Activated T-helper 17 cell treated with anti-CD3 and anti-CD28 coated beads, Interleukin-2, amount 50 U/mL, for 72 hours (primary cell): ENCODE data around the gene FOSL2. TPM values are rescaled to one million over a fixed set of nuclear protein-coding genes. Genes with fewer than 3 reads are reported as not detected.

Source experiments
- ATAC-seq: fragments of 150-1000 bp; cut with Tn5 transposase; replicated peaks from 2 replicates; pipeline ENCODE4 v1.10.0; 2021; ENCODE audit warnings: mild to moderate bottlenecking, moderate library complexity
- H3K27ac Mint-ChIP-seq: one replicate; pipeline ENCODE4 v1.8.0; 2022; ENCODE audit warnings: mixed read lengths
- H3K27me3 Mint-ChIP-seq: one replicate; pipeline ENCODE4 v1.8.0; 2022; ENCODE audit warnings: mixed read lengths
- H3K36me3 Mint-ChIP-seq: one replicate; pipeline ENCODE4 v1.8.0; 2022; ENCODE audit warnings: low read depth, mild to moderate bottlenecking, mixed read lengths
- H3K4me1 Mint-ChIP-seq: one replicate; pipeline ENCODE4 v1.8.0; 2022; ENCODE audit warnings: mixed read lengths
- H3K4me3 Mint-ChIP-seq: one replicate; pipeline ENCODE4 v1.8.0; 2022; ENCODE audit warnings: mild to moderate bottlenecking, mixed read lengths
- H3K9me3 Mint-ChIP-seq: one replicate; pipeline ENCODE4 v1.8.0; 2022; ENCODE audit warnings: mixed read lengths
- total RNA-seq, 2 donors: library from RNA; stranded (reverse); gene quantifications; one replicate each; pipeline ENCODE4 v1.2.3, GENCODE V29; 2022

The FOSL2 gene
- total RNA-seq, 2 donors from 2014 or later = 90.9 to 214 TPM

DNA sequence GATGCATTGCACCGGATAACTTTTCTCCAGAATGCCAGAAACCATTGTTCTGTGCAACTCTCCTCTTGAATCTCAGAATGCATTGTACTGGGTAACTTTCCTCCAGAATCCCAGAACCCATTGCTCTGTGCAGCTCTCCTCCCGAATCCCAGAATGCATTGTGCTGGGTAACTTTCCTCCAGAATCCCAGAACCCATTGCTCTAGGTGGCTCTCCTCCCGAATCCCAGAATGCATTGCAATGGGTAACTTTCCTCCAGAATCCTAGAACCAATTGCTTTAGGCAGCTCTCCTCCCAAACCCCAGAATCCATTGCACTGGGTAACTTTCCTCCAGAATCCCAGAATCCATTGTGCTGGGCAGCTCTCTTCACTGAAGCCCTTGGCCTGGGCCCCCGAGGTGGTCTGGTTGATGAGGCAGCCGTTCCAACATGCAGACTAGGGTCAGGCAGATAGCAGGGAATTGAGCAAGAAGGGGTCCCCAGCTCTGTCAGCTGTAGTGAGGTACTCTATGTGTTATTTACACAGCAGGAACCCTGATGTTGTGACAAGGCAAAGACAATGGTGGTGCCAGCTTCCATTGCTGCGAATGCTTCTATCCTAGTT lies 9.4 kb downstream of the FOSL2 start:
- no peaks in the 10 kb centered on the region for H3K36me3 Mint-ChIP-seq
- peak overlapping the region; percentile 26 for H3K27ac Mint-ChIP-seq
- peaks cover 44% of the 10 kb centered on the region for H3K4me1 Mint-ChIP-seq
- no peaks in the 10 kb centered on the region for H3K9me3 Mint-ChIP-seq
- no peaks in the 10 kb centered on the region for H3K27me3 Mint-ChIP-seq
- no peak for ATAC-seq
- H3K4me3 Mint-ChIP-seq = no peak overlapping the region

DNA sequence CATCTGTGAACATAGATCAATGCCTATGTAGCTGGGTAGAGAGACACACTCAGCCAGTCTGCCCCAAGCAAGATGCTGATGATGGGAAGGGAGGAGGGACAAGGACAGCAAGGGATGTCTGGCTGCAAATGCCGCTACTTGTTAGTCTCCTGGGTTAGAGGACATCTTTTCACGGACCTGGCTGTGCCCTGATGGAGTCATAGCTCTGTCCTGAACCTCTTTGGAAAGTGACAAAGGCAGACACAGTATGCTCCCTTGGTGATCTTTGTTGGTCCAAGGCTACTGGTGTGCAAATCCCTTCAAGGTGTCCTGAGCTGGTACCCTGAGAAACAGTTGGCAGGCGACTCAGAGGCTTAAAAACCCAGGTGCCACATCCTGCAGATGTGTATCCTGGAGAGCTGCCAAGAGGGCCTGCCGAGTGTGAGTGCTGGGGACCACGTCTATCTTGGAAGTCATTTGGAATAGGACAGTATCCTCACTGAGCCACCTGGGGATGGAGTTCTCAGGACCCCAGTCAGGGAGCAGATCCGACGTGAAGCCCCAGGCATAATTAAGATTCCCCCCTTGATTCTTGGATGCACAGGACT lies 10.8 kb downstream of the FOSL2 start:
- no peak for ATAC-seq
- Mint-ChIP-seq H3K4me1 (peaks cover 51% of the 10 kb centered on the region), H3K4me3 (no peak overlapping the region), H3K9me3 (no peaks in the 10 kb centered on the region), H3K27ac (peak overlapping the region; percentile 37), H3K36me3 (no peaks in the 10 kb centered on the region), H3K27me3 (no peaks in the 10 kb centered on the region)

DNA sequence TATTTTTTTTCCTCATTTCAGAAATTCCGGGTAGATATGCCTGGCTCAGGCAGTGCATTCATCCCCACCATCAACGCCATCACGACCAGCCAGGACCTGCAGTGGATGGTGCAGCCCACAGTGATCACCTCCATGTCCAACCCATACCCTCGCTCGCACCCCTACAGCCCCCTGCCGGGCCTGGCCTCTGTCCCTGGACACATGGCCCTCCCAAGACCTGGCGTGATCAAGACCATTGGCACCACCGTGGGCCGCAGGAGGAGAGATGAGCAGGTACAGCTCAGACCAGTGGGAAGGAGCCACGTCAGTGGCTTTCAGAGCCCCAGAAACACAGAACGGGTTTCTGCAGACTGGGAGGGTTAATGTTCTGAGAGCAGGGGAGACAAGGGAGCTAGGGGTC lies 11.4 kb downstream of the FOSL2 start:
- ATAC-seq = no peak
- Mint-ChIP-seq H3K27ac (no peak overlapping the region), H3K4me3 (no peak overlapping the region), H3K27me3 (no peaks in the 10 kb centered on the region), H3K9me3 (no peaks in the 10 kb centered on the region), H3K4me1 (peaks cover 55% of the 10 kb centered on the region), H3K36me3 (no peaks in the 10 kb centered on the region)

DNA sequence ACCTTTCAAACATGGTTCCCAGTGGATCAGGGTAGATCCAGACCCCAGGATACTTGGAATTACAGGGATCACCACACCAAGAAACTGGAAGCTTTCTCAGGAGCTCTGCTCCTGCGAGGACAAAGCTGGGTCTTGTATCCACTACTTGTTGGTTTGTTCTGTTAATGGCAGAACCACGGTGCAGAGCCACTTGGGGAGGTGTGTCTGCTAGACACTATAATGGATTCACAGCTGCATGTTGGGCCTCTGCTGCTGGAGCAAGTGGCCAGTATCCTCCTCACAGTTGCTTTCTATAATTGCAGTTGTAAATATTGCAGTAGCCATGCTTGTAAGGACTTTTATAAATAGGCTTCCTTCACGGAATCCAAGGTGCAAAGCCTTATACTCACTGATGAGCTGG lies 12.9 kb downstream of the FOSL2 start:
- no peaks in the 10 kb centered on the region for H3K27me3 Mint-ChIP-seq
- peaks cover 50% of the 10 kb centered on the region for H3K4me1 Mint-ChIP-seq
- H3K27ac Mint-ChIP-seq = peak overlapping the region; percentile 43
- no peaks in the 10 kb centered on the region for H3K36me3 Mint-ChIP-seq
- no peaks in the 10 kb centered on the region for H3K9me3 Mint-ChIP-seq
- ATAC-seq = no peak
- H3K4me3 Mint-ChIP-seq = no peak overlapping the region

DNA sequence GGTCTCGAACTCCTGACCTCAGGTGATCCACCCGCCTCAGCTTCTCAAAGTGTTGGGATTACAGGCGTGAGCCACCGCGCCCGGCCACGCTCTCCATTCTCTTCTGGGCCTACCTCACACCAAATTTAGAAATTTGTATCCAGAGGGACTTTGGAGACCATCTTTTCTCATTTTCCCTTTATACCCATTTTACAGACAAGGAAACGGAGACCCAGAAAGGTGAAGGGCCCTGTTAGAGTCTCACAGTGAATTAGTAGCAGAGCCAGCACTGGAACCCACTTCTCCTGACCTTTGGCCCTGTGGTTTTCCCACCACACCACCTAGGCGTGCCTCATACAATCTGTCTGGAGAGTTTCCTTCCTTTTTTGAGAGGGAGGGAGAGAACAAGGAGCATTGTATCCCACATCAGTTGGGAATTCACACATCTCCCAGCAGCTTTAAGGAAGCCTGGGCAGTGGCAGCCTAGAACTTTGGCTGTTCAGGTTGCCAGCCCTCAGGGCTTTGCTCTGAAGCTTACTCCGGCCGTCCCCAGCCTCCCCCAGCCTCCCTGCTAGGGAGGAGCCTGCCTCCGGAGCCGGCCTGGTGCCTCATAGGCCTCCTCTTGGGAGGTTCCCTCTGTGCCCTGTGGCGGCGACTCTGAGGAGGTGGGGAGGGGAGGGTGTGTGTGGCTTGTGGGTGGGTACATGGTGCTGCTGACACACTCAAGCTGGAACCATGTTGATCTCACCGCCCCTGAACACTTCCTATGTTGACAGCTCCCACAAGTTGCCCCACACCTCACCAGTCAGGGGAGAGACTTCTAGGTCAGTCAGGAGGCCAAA lies 13.8 kb downstream of the FOSL2 start:
- H3K27me3 Mint-ChIP-seq = no peaks in the 10 kb centered on the region
- H3K4me3 Mint-ChIP-seq = no peak overlapping the region
- peaks cover 50% of the 10 kb centered on the region for H3K4me1 Mint-ChIP-seq
- peak overlapping the region; percentile 90 for H3K27ac Mint-ChIP-seq
- H3K36me3 Mint-ChIP-seq = no peaks in the 10 kb centered on the region
- peak; percentile 66 for ATAC-seq
- H3K9me3 Mint-ChIP-seq = no peaks in the 10 kb centered on the region

DNA sequence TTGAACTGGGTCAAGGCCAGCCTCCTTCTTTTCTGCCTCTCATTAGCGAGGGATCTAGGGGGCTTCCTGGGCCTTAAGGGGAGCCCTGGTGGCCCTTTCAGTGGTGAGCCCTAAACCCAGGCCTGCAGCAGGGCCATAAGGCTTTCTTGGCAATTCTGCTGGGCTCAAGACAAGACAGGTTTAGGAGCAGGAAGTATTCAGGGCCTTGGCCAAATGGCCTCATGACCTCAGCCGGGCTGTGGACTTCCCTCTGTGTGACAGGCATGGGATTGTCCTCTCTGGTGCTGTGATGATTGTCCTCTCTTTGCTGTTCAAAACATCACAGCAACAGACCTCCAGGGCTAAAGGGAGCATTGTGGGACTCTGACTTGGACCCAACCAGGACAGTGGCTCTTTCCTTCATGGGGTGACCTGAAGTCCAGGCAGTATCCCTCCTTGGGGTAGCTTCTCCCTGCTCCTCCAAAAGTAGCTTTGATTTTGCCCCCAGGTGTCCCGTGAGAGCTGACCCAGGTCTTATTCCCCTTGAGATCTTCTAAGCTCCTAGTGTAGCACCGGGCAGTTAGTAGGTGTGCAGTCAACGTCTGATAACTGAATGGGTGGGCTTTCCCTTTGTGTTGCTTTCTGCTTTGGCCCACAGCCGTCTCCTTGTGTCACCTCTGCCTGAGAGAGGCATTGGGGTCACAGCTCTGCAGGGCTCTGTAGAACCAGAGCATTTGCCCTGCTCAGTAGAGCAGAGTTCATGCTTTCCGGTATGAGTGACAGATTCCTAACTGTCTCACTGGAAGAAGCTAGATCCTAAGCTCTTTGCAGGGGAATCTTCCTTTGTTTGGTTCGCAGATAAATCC lies 14.7 kb downstream of the FOSL2 start:
- no peaks in the 10 kb centered on the region for H3K9me3 Mint-ChIP-seq
- H3K4me1 Mint-ChIP-seq = peaks cover 42% of the 10 kb centered on the region
- H3K36me3 Mint-ChIP-seq = no peaks in the 10 kb centered on the region
- no peak overlapping the region for H3K4me3 Mint-ChIP-seq
- ATAC-seq = no peak
- no peaks in the 10 kb centered on the region for H3K27me3 Mint-ChIP-seq
- peak overlapping the region; percentile 90 for H3K27ac Mint-ChIP-seq

DNA sequence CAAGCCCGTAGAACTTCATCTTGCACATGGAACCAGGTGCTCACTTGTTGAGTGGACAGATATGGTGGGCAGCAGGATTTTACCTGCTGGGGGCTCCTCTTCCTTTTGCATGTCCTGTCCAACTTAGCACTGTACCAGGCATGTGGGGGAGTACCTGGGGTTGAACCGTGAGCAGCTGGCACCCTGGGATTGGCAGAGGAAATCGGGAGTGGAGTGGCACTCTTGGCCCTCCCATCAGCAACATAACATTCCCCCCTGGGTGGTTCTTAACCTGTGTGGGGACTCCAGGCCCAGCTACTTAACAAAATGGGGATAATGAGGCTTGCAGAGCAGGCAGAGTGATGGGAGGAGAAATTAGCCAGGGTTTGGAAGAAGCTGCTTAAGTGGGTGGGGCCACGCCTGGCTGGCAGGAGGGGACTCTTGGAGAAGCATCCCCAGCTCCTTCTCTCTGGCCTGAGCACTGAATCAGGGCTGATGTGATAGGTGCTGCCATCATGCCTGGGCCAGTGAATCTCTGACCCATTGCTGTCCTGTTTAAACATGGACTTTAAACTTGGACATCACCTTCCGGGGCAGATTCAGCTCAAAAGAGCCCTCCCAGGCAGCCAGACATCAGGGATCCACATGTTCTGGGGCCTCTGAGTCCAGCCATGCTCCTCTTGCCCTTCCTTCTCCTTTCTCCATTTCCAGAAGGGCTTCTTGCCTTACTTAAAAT lies 15.5 kb downstream of the FOSL2 start:
- no peak for ATAC-seq
- peak overlapping the region; percentile 90 for H3K27ac Mint-ChIP-seq
- H3K27me3 Mint-ChIP-seq = no peaks in the 10 kb centered on the region
- H3K4me3 Mint-ChIP-seq = no peak overlapping the region
- no peaks in the 10 kb centered on the region for H3K36me3 Mint-ChIP-seq
- H3K9me3 Mint-ChIP-seq = no peaks in the 10 kb centered on the region
- peaks cover 38% of the 10 kb centered on the region for H3K4me1 Mint-ChIP-seq

DNA sequence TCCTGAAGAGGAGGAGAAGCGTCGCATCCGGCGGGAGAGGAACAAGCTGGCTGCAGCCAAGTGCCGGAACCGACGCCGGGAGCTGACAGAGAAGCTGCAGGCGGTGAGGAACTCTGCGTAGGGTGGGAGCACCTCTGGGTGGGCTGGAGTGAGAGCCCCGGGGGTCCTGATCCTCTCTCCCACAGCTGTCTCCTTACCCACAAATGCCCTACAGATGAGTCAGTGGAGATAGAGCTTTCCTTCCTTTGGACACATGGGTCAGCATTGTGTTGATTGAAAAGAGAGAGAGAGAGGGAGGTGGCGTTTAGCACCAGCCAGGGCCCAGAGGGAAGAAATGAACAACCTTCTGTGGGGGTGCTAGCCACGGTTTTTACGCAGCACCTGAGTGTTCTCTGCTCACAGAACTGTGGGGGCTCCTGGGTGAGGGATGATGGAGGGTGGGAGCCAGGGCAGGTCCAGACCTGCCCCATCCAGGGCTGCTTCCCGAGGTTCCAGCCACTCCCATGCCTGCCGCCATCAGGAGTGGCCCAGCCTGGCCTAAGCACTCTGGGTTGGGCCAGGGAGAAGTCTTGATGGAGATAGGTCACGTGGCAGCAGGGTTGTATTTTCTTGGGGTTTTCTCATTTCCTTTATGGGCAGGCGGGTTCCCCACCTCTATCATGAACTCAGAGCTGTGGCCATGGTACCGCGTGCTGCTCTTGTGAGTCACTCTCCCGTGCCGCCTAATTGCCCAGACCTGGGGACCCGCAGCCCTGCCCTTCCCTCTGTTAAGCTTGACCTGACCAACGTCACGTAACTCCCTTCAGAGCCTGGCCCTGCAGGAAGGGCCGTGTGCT lies 16.3 kb downstream of the FOSL2 start:
- Mint-ChIP-seq H3K36me3 (no peaks in the 10 kb centered on the region), H3K4me1 (peaks cover 35% of the 10 kb centered on the region), H3K9me3 (no peaks in the 10 kb centered on the region), H3K27ac (peak overlapping the region; percentile 90), H3K27me3 (no peaks in the 10 kb centered on the region), H3K4me3 (no peak overlapping the region)
- ATAC-seq = peak; percentile 75

DNA sequence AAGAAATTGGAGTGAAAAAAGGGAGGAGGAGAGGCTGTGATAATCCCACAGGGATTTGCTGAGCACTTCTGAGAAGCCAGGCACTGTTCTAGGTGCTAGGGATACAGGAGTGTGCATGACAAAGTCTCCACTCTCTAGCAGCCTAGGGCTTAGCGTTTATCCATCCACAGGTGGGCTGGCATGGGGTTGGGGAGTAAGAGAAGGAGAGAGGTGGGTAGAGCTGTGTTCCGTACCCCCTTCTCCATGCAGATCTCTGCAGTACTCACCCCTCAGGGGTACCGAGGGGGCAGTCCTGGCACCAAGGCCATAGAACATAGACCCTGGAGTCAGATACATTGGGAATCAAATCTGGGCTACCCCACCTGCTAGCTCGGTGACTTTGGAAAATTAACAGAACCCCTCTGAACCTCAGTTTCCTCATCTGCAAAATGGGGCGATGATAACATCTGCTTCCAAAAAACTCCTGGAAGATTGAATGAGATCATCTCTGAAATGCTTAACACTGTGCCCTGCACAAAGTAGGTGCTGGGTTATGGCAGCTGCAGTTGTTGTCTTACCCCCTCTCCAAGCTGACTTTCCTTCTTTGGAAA lies 18.6 kb downstream of the FOSL2 start:
- Mint-ChIP-seq H3K9me3 (no peaks in the 10 kb centered on the region), H3K4me1 (peaks cover 34% of the 10 kb centered on the region), H3K36me3 (no peaks in the 10 kb centered on the region), H3K4me3 (no peak overlapping the region), H3K27ac (peak overlapping the region; percentile 90), H3K27me3 (no peaks in the 10 kb centered on the region)
- no peak for ATAC-seq

DNA sequence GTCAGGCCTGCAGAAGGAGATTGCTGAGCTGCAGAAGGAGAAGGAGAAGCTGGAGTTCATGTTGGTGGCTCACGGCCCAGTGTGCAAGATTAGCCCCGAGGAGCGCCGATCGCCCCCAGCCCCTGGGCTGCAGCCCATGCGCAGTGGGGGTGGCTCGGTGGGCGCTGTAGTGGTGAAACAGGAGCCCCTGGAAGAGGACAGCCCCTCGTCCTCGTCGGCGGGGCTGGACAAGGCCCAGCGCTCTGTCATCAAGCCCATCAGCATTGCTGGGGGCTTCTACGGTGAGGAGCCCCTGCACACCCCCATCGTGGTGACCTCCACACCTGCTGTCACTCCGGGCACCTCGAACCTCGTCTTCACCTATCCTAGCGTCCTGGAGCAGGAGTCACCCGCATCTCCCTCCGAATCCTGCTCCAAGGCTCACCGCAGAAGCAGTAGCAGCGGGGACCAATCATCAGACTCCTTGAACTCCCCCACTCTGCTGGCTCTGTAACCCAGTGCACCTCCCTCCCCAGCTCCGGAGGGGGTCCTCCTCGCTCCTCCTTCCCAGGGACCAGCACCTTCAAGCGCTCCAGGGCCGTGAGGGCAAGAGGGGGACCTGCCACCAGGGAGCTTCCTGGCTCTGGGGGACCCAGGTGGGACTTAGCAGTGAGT lies 19.4 kb downstream of the FOSL2 start:
- ATAC-seq = no peak
- Mint-ChIP-seq H3K4me3 (peak overlapping the region; percentile 33), H3K4me1 (peaks cover 29% of the 10 kb centered on the region), H3K9me3 (no peaks in the 10 kb centered on the region), H3K36me3 (no peaks in the 10 kb centered on the region), H3K27ac (peak overlapping the region; percentile 70), H3K27me3 (no peaks in the 10 kb centered on the region)

DNA sequence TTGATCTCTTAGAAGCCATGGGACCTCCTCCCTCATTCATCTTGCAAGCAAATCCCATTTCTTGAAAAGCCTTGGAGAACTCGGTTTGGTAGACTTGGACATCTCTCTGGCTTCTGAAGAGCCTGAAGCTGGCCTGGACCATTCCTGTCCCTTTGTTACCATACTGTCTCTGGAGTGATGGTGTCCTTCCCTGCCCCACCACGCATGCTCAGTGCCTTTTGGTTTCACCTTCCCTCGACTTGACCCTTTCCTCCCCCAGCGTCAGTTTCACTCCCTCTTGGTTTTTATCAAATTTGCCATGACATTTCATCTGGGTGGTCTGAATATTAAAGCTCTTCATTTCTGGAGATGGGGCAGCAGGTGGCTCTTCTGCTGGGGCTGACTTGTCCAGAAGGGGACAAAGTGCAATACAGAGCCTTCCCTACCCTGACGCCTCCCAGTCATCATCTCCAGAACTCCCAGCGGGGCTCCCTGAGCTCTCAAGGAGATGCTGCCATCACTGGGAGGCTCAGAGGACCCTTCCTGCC lies 20.0 kb downstream of the FOSL2 start:
- H3K4me1 Mint-ChIP-seq = peaks cover 23% of the 10 kb centered on the region
- H3K4me3 Mint-ChIP-seq = peak overlapping the region; percentile 33
- no peaks in the 10 kb centered on the region for H3K27me3 Mint-ChIP-seq
- no peak for ATAC-seq
- H3K9me3 Mint-ChIP-seq = no peaks in the 10 kb centered on the region
- H3K27ac Mint-ChIP-seq = peak overlapping the region; percentile 70
- H3K36me3 Mint-ChIP-seq = no peaks in the 10 kb centered on the region

DNA sequence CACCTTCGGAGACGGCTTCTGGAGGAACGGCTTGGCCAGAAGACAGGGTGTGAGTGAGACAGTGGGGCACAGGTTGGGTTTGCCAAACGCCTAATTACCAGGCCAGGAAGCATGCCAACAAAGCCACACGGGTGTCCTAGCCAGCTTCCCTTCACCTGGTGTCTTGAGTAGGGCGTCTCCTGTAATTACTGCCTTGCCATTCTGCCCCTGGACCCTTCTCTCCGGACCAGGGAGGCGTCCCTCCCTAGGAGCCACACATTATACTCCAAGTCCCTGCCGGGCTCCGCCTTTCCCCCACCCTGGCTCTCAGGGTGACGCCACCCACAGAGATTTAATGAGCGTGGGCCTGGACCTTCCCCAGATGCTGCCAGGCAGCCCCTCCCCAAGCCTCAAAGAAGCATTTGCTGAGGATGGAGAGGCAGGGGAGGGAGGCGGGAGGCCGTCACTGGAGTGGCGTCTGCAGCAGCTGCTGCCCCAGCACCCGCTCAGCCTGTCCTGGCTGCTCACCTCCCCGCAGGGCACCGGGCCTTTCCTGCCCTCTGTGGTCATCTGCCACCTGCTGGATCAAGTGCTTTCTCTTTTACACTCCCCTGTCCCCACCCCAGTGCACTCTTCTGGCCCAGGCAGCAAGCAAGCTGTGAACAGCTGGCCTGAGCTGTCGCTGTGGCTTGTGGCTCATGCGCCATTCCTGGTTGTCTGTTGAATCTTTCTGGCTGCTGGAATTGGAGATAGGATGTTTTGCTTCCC lies 20.7 kb downstream of the FOSL2 start:
- Mint-ChIP-seq H3K4me1 (peaks cover 19% of the 10 kb centered on the region), H3K36me3 (no peaks in the 10 kb centered on the region), H3K27ac (peak overlapping the region; percentile 70), H3K4me3 (peak overlapping the region; percentile 33), H3K27me3 (no peaks in the 10 kb centered on the region), H3K9me3 (no peaks in the 10 kb centered on the region)
- no peak for ATAC-seq
